ENCODE results near the gene RARB.

Gene RARB

GRCh38 chr3:25427942-25428788 lies at the start of gene RARB:
Gene RARB, plus strand, starts transcription at chr3:25428263. Its CDS starts 469 bp downstream, at chr3:25428732.
- no peak for DNase-seq (ENCODE audit: low read depth in 2 of 2, low spot score in 1 of 2)

GRCh38 chr3:25378786-25379311 lies 49.2 kb upstream of the RARB start:
- DNase-seq (ENCODE audit: low read depth in 2 of 2, low spot score in 1 of 2): no peak

- no peak for DNase-seq (ENCODE audit: low read depth in 2 of 2, low spot score in 1 of 2)
Measured at GRCh38 chr3:25380222-25380739, 47.8 kb upstream of the RARB start.

GRCh38 chr3:25381083-25381482 lies 47.0 kb upstream of the RARB start:
- DNase-seq (ENCODE audit: low read depth in 2 of 2, low spot score in 1 of 2): no peak

- DNase-seq (ENCODE audit: low read depth in 2 of 2, low spot score in 1 of 2): no peak
Measured at GRCh38 chr3:25384471-25384870, 43.6 kb upstream of the RARB start.

GRCh38 chr3:25385807-25386460 lies 42.1 kb upstream of the RARB start:
- no peak for DNase-seq (ENCODE audit: low read depth in 2 of 2, low spot score in 1 of 2)

- no peak for DNase-seq (ENCODE audit: low read depth in 2 of 2, low spot score in 1 of 2)
Measured at GRCh38 chr3:25386686-25387255, 41.3 kb upstream of the RARB start.

GRCh38 chr3:25390605-25391004 lies 37.5 kb upstream of the RARB start:
- DNase-seq (ENCODE audit: low read depth in 2 of 2, low spot score in 1 of 2): no peak

GRCh38 chr3:25396251-25396650 lies 31.8 kb upstream of the RARB start:
- DNase-seq (ENCODE audit: low read depth in 2 of 2, low spot score in 1 of 2): no peak

GRCh38 chr3:25396686-25397085 lies 31.4 kb upstream of the RARB start:
- DNase-seq (ENCODE audit: low read depth in 2 of 2, low spot score in 1 of 2): no peak

GRCh38 chr3:25397150-25397549 lies 30.9 kb upstream of the RARB start:
- DNase-seq (ENCODE audit: low read depth in 2 of 2, low spot score in 1 of 2): no peak

- no peak for DNase-seq (ENCODE audit: low read depth in 2 of 2, low spot score in 1 of 2)
Measured at GRCh38 chr3:25400587-25400986, 27.5 kb upstream of the RARB start.

GRCh38 chr3:25403968-25404367 lies 24.1 kb upstream of the RARB start:
- no peak for DNase-seq (ENCODE audit: low read depth in 2 of 2, low spot score in 1 of 2)

GRCh38 chr3:25404569-25404968 lies 23.5 kb upstream of the RARB start:
- no peak for DNase-seq (ENCODE audit: low read depth in 2 of 2, low spot score in 1 of 2)

- DNase-seq (ENCODE audit: low read depth in 2 of 2, low spot score in 1 of 2): no peak
Measured at GRCh38 chr3:25405335-25405734, 22.7 kb upstream of the RARB start.

GRCh38 chr3:25410703-25411102 lies 17.4 kb upstream of the RARB start:
- no peak for DNase-seq (ENCODE audit: low read depth in 2 of 2, low spot score in 1 of 2)

- no peak for DNase-seq (ENCODE audit: low read depth in 2 of 2, low spot score in 1 of 2)
Measured at GRCh38 chr3:25412269-25412668, 15.8 kb upstream of the RARB start.

GRCh38 chr3:25416176-25416575 lies 11.9 kb upstream of the RARB start:
- DNase-seq (ENCODE audit: low read depth in 2 of 2, low spot score in 1 of 2): no peak

GRCh38 chr3:25418596-25418995 lies 9.5 kb upstream of the RARB start:
- no peak for DNase-seq (ENCODE audit: low read depth in 2 of 2, low spot score in 1 of 2)

- no peak for DNase-seq (ENCODE audit: low read depth in 2 of 2, low spot score in 1 of 2)
Measured at GRCh38 chr3:25419251-25419650, 8.8 kb upstream of the RARB start.

GRCh38 chr3:25420147-25420546 lies 7.9 kb upstream of the RARB start:
- DNase-seq (ENCODE audit: low read depth in 2 of 2, low spot score in 1 of 2): no peak

- DNase-seq (ENCODE audit: low read depth in 2 of 2, low spot score in 1 of 2): no peak
Measured at GRCh38 chr3:25420885-25421284, 7.2 kb upstream of the RARB start.

Measured in stimulated activated CD8-positive, alpha-beta memory T cell treated with anti-CD3 and anti-CD28 coated beads, Interleukin-4, amount 100 ng/mL, for 4 hours (primary cell).